HUDEP-2 (cell line): ENCODE data around the gene PTPN22.

Experiments used
- DNase-seq, 76 experiments: peaks; one replicate each; lab custom pipeline; 2025; ENCODE audit not compliant: unreplicated experiment in 76 of 76; lab: John Stamatoyannopoulos, UW

Gene PTPN22

GRCh38 chr1:113871597-113872113, at the start of gene PTPN22:
Gene PTPN22 (minus strand): TSS chr1:113871712.
- DNase-seq: peak in 31 of 76 experiments; percentile 1 to 72 (median 32)

GRCh38 chr1:113918243-113918642, 46.7 kb upstream of the PTPN22 start:
- DNase-seq: peak in 4 of 76 experiments; percentile 3 to 18 (median 10)

GRCh38 chr1:113917400-113918082, 46.0 kb upstream of the PTPN22 start:
- no peak for DNase-seq

- DNase-seq: no peak
Observed at GRCh38 chr1:113916974-113917373, 45.5 kb upstream of the PTPN22 start.

GRCh38 chr1:113913887-113914664, 42.6 kb upstream of the PTPN22 start:
- peak in 74 of 76 experiments; percentile 15 to 97 (median 86) for DNase-seq

- peak in 3 of 76 experiments; percentile 24 to 48 (median 45) for DNase-seq
Observed at GRCh38 chr1:113913312-113913668, 41.8 kb upstream of the PTPN22 start.

- DNase-seq: peak in 66 of 76 experiments; percentile 7 to 82 (median 48)
Observed at GRCh38 chr1:113912594-113913311, 41.2 kb upstream of the PTPN22 start.

- DNase-seq: peak in 9 of 76 experiments; percentile 27 to 59 (median 42)
Observed at GRCh38 chr1:113905435-113905861, 33.9 kb upstream of the PTPN22 start.

- peak; percentile 63 to 100 (median 98) for DNase-seq
Observed at GRCh38 chr1:113904674-113905434, 33.3 kb upstream of the PTPN22 start, which contains the start of the genes AP4B1 and DCLRE1B. Gene AP4B1 (minus strand): TSS chr1:113904799. CDS start chr1:113904717, 82 bp downstream. Gene DCLRE1B (plus strand): TSS chr1:113905326. CDS start chr1:113905587, 261 bp downstream.

- DNase-seq: peak in 34 of 76 experiments; percentile 29 to 78 (median 57)
Observed at GRCh38 chr1:113904293-113904673, 32.8 kb upstream of the PTPN22 start.

- peak in 3 of 76 experiments; percentile 13 to 31 (median 13) for DNase-seq
Observed at GRCh38 chr1:113903501-113904292, 32.2 kb upstream of the PTPN22 start.

GRCh38 chr1:113901191-113901590, 29.7 kb upstream of the PTPN22 start:
- DNase-seq: no peak

- no peak for DNase-seq
Observed at GRCh38 chr1:113899111-113899510, 27.6 kb upstream of the PTPN22 start.

- DNase-seq: no peak
Observed at GRCh38 chr1:113898241-113898814, 26.8 kb upstream of the PTPN22 start.

- no peak for DNase-seq
Observed at GRCh38 chr1:113895961-113896360, 24.4 kb upstream of the PTPN22 start.

GRCh38 chr1:113895098-113895497, 23.6 kb upstream of the PTPN22 start:
- no peak for DNase-seq

- DNase-seq: no peak
Observed at GRCh38 chr1:113893267-113893666, 21.8 kb upstream of the PTPN22 start.

GRCh38 chr1:113891631-113892220, 20.2 kb upstream of the PTPN22 start:
- DNase-seq: no peak
